ENCODE data around the gene BCL11B.

DNA sequence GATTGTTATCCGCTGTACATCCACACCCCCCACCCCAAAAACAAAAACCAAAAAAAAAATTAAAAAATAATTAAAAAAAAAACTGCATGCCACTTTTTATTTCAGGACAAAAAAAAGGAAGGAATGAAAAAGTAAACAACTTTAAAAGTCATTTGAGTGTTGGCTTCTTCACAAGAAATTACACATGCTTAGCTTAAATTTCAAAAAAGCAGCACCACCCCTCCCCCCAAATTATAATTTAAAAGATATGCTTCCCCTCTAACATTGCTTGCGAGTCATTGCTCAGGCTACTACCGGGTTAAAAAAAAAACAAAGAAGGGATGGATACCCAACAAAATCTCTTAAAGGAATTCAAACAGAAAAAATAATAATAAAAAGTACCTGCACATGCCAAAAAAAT is 98.5 kb downstream of the BCL11B start:
- TF ChIP-seq CTCF (IDR thresholded peaks at IDR 0.05) (no peak), POLR2A (IDR thresholded peaks at IDR 0.05) (no peak)

Measured in tibial nerve (tissue), 3 donors.